ENCODE measurements around the gene CASQ2.

The CASQ2 gene

GRCh38 chr1:115726570-115726969, 41.9 kb downstream of the CASQ2 start:
- no peak for DNase-seq

- no peak for DNase-seq
Observed at GRCh38 chr1:115726161-115726560, 42.4 kb downstream of the CASQ2 start.

- no peak for DNase-seq
Observed at GRCh38 chr1:115725600-115725999, 42.9 kb downstream of the CASQ2 start.

- no peak for DNase-seq
Observed at GRCh38 chr1:115723756-115724155, 44.8 kb downstream of the CASQ2 start.

GRCh38 chr1:115722221-115722620, 46.3 kb downstream of the CASQ2 start:
- DNase-seq = no peak

- DNase-seq = no peak
Observed at GRCh38 chr1:115719285-115719684, 49.2 kb downstream of the CASQ2 start.

- no peak for DNase-seq
Observed at GRCh38 chr1:115718011-115718754, 50.3 kb downstream of the CASQ2 start.

- peak; percentile 34 for DNase-seq
Observed at GRCh38 chr1:115717541-115717940, 51.0 kb downstream of the CASQ2 start.

- peak; percentile 60 for DNase-seq
Observed at GRCh38 chr1:115714572-115715141, 53.9 kb downstream of the CASQ2 start.

GRCh38 chr1:115713906-115714305, 54.6 kb downstream of the CASQ2 start:
- DNase-seq = no peak

- DNase-seq = no peak
Observed at GRCh38 chr1:115712911-115713609, 55.5 kb downstream of the CASQ2 start.

GRCh38 chr1:115710859-115711624, 57.5 kb downstream of the CASQ2 start:
- no peak for DNase-seq

GRCh38 chr1:115706587-115707425, 61.7 kb downstream of the CASQ2 start:
- DNase-seq = peak; percentile 30

GRCh38 chr1:115705963-115706362, 62.6 kb downstream of the CASQ2 start:
- DNase-seq = no peak

GRCh38 chr1:115705085-115705951, 63.2 kb downstream of the CASQ2 start:
- no peak for DNase-seq

- no peak for DNase-seq
Observed at GRCh38 chr1:115702959-115703358, 65.6 kb downstream of the CASQ2 start.

- DNase-seq = no peak
Observed at GRCh38 chr1:115701090-115701489, 67.4 kb downstream of the CASQ2 start.

- DNase-seq = no peak
Observed at GRCh38 chr1:115697619-115698018, 70.9 kb downstream of the CASQ2 start.

GRCh38 chr1:115694805-115695204, 73.7 kb downstream of the CASQ2 start:
- DNase-seq = no peak

- no peak for DNase-seq
Observed at GRCh38 chr1:115692224-115692623, 76.3 kb downstream of the CASQ2 start.

GRCh38 chr1:115690972-115691371, 77.5 kb downstream of the CASQ2 start:
- no peak for DNase-seq

Data from NCI-H1105 (cell line).